Smooth muscle cell of the umbilical artery (primary cell): Measurements from ENCODE around the gene IGFN1. TPM values are rescaled to one million over a fixed set of nuclear protein-coding genes. Genes with fewer than 3 reads are reported as not detected.

Experiments
- total RNA-seq: library from RNA; depleted of rRNA; stranded (reverse); fragments of >200 nt; gene quantifications from 2 replicates; pipeline ENCODE4 v1.2.3, GENCODE V29; 2014

IGFN1 gene
- under 0.01 and 0.23 TPM in 2 replicates for total RNA-seq

GRCh38 chr1:201190624-201191051 lies at the start of gene IGFN1:
Gene IGFN1, plus strand, starts transcription at chr1:201190824. Its CDS starts 2,470 bp downstream, at chr1:201193294.

DNA sequence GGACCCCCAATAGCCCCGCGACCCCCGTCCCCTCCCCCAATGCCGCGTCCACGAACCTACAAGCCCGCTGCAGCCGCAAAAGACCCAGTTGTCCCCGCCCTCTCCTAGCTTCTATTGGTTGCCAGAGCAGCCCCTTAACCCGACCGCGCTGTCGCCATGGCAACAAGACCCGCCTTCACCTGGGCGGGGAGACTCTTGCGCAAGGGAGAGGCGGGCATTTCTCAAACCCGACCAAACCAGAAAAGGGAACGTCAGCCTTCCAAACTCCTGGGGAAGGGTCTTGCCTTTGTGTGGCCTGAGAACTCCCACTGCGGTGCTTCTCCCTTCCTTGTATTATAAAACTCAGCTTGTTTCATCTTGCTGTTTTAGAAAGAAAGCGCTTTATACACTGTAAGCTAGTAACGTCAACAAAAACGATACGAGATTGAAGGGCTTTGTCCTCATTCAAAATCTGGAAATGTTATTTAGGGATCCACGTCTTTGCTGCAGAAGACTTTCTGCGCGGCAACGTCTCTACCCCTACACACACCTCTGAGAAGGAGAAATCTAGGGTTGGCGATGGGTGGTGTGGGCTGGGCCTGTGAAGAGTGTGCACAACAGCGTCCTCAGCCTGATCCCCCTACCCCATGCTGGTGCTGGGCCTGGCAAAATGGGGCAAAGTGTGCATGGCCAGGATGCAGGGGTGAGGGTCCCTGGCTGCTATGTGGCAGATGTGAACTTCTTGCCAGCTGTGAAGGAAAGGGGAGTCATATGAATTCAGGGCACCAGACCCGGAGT lies 36.0 kb upstream of the IGFN1 start, which contains the start of gene TMEM9:
Gene TMEM9 (minus strand): TSS at position 86 of the 777 bp plus-strand sequence. CDS start 551 bp downstream, outside the sequence.

Other genes starting within 250 kb of the IGFN1 start
- gene KIF21B, start 167.1 kb upstream of the IGFN1 start, total RNA-seq = 0.59 and 3.0 TPM in 2 replicates
- not detected in 2 replicates for gene CACNA1S, start 78.4 kb upstream of the IGFN1 start, total RNA-seq
- gene ASCL5, start 63.6 kb upstream of the IGFN1 start, total RNA-seq = not detected in 2 replicates
- 75.8 and 110 TPM in 2 replicates for gene TMEM9, start 36.4 kb upstream of the IGFN1 start, total RNA-seq
- gene PKP1, start 92.7 kb downstream of the IGFN1 start, total RNA-seq = 0.30 and 3.5 TPM in 2 replicates
- not detected in 2 replicates for gene TNNT2, start 186.9 kb downstream of the IGFN1 start, total RNA-seq
- gene LAD1, start 208.5 kb downstream of the IGFN1 start, total RNA-seq = not detected in 2 replicates
- under 0.01 TPM in 1 of 2 replicates, not detected in the other for gene TNNI1, start 230.9 kb downstream of the IGFN1 start, total RNA-seq